K562 (cell line): ENCODE data around the gene C12orf54. TPM values are rescaled to one million over a fixed set of nuclear protein-coding genes. Genes with fewer than 3 reads are reported as not detected.

Experiments
- ARHGAP35 ChIP-seq: fragments of 450-650 bp; IDR thresholded peaks from 2 replicates; pipeline ENCODE4 v1.6.1; 2018; ENCODE audit not compliant: partially characterized antibody
- EZH2 ChIP-seq: IDR thresholded peaks from 2 replicates; pipeline ENCODE4 v1.6.1; 2012; ENCODE audit warnings: low read depth, mild to moderate bottlenecking, inconsistent platforms, low read length, borderline replicate concordance
- FIP1L1 ChIP-seq: fragments of 200-400 bp; formaldehyde crosslinking; IDR thresholded peaks from 2 replicates; pipeline ENCODE4 v1.6.1; 2018; ENCODE audit warnings: mild to moderate bottlenecking, low read depth, low read length; ENCODE audit not compliant: poor library complexity, severe bottlenecking
- HMGN3 ChIP-seq: IDR thresholded peaks from 2 replicates; pipeline ENCODE4 v1.6.1; 2011; ENCODE audit warnings: borderline replicate concordance, low read depth, mild to moderate bottlenecking, mixed read lengths, low read length; ENCODE audit not compliant: insufficient read length; ENCODE audit errors: extremely low read depth
- HOXB6 ChIP-seq: fragments of 250-450 bp; sonication (Bioruptor Pico); IDR thresholded peaks from 2 replicates; pipeline ENCODE4 v1.5.1; 2022; ENCODE audit warnings: mild to moderate bottlenecking, borderline replicate concordance
- KAT8 ChIP-seq: fragments of 450-650 bp; IDR thresholded peaks from 2 replicates; pipeline ENCODE4 v1.6.1; 2016; ENCODE audit warnings: low read depth, mild to moderate bottlenecking
- KLF16 ChIP-seq: IDR thresholded peaks from 2 replicates; pipeline ENCODE4 v1.6.1; 2016; ENCODE audit warnings: antibody characterized with exemption
- KLF6 ChIP-seq: fragments of 250-450 bp; sonication (Bioruptor Pico); IDR thresholded peaks from 2 replicates; pipeline ENCODE4 v1.4.0; 2020; ENCODE audit warnings: mild to moderate bottlenecking, moderate library complexity, borderline replicate concordance
- MEIS2 ChIP-seq: fragments of 450-650 bp; IDR thresholded peaks from 2 replicates; pipeline ENCODE4 v1.6.1; 2014; ENCODE audit warnings: mild to moderate bottlenecking; ENCODE audit not compliant: partially characterized antibody
- PCBP1 ChIP-seq: fragments of 200-400 bp; formaldehyde crosslinking; IDR thresholded peaks from 2 replicates; pipeline ENCODE4 v1.6.1; 2018; ENCODE audit warnings: mild to moderate bottlenecking, low read depth, low read length; ENCODE audit not compliant: poor library complexity, severe bottlenecking
- SIX5 ChIP-seq, 2 experiments: IDR thresholded peaks; 2 replicates each; pipeline ENCODE4 v1.6.1; 2011; ENCODE audit warnings: low read length in 2 of 2, borderline replicate concordance in 1 of 2, low read depth in 1 of 2, mild to moderate bottlenecking in 1 of 2, moderate library complexity in 1 of 2; ENCODE audit not compliant: insufficient read depth in 1 of 2
- SMC3 ChIP-seq: conservative IDR thresholded peaks from 2 replicates; pipeline ENCODE4 v1.6.1; 2011; ENCODE audit warnings: low read depth, low read length, improper control_type of control experiment; ENCODE audit not compliant: insufficient read depth
- TFAM ChIP-seq: fragments of 250-450 bp; sonication (Bioruptor Pico); conservative IDR thresholded peaks from 2 replicates; pipeline ENCODE4 v1.5.0; 2021; ENCODE audit warnings: mild to moderate bottlenecking, moderate library complexity
- TSC22D4 ChIP-seq: fragments of 450-650 bp; IDR thresholded peaks from 2 replicates; pipeline ENCODE4 v1.6.1; 2016; ENCODE audit warnings: missing genetic modification characterization, missing biosample characterization, control low read depth
- ZBTB17 ChIP-seq: fragments of 450-650 bp; formaldehyde crosslinking; IDR thresholded peaks from 2 replicates; pipeline ENCODE4 v1.4.0; 2020; ENCODE audit warnings: mild to moderate bottlenecking
- ZFP36 ChIP-seq: fragments of 150-350 bp; IDR thresholded peaks from 2 replicates; pipeline ENCODE4 v1.6.1; 2018; ENCODE audit warnings: low read length, low read depth; ENCODE audit not compliant: partially characterized antibody
- ZNF561 ChIP-seq: fragments of 450-650 bp; formaldehyde crosslinking; conservative IDR thresholded peaks from 2 replicates; pipeline ENCODE4 v1.4.0; 2020; ENCODE audit warnings: mild to moderate bottlenecking, moderate library complexity
- ZNF695 ChIP-seq: fragments of 450-650 bp; formaldehyde crosslinking; IDR thresholded peaks from 2 replicates; pipeline ENCODE4 v1.4.0; 2020; ENCODE audit warnings: mild to moderate bottlenecking, moderate library complexity
- ZNF77 ChIP-seq: fragments of 250-450 bp; sonication (Bioruptor Pico); IDR thresholded peaks from 2 replicates; pipeline ENCODE4 v1.5.0; 2020
- ZNF778 ChIP-seq: fragments of 450-650 bp; formaldehyde crosslinking; IDR thresholded peaks from 2 replicates; pipeline ENCODE4 v1.4.0; 2020; ENCODE audit warnings: mild to moderate bottlenecking, moderate library complexity
- polyA plus RNA-seq, 8 experiments: library from polyadenylated mRNA; depleted of rRNA in 4 of 8; stranded (reverse) in 5 of 8; unstranded in 3 of 8; fragments of >200 nt; fragmentation: Nextera tagmentation in 2 of 8; fragmentation: Illumina TruSeq in 1 of 8; extraction: Ambion mirVana in 2 of 8; extraction: Trizol in 1 of 8; gene quantifications; 2 replicates each; pipeline versions ENCODE4 v1.2.1 to v1.2.3, GENCODE V29; 2011 to 2014; ENCODE audit warnings: inconsistent platforms in 1 of 8, missing spikeins in 1 of 8
- total RNA-seq, 7 experiments: library from RNA; depleted of rRNA in 6 of 7; stranded (reverse); fragments of >200 nt in 6 of 7; fragmentation: Illumina TruSeq in 2 of 7; extraction: Trizol in 2 of 7; gene quantifications; 2 replicates each; pipeline versions ENCODE4 v1.2.1 to v1.2.3, GENCODE V29; 2011 to 2021; ENCODE audit warnings: low replicate concordance in 1 of 7
- TF ChIP-seq, protein P1 (sequence below): fragments of 250-450 bp; sonication (Bioruptor Pico); IDR thresholded peaks from 2 replicates; pipeline ENCODE4 v1.8.0; 2021; ENCODE audit warnings: moderate library complexity, mild to moderate bottlenecking, inconsistent platforms
- TF ChIP-seq, protein P2 (sequence below): fragments of 450-650 bp; IDR thresholded peaks from 2 replicates; pipeline ENCODE4 v1.6.1; 2016; ENCODE audit warnings: missing biosample characterization, missing genetic modification characterization
- TF ChIP-seq, protein P3 (sequence below), 2 experiments: fragments of 150-350 bp in 1 of 2; IDR thresholded peaks; 2 replicates each; pipeline ENCODE4 v1.6.1; 2012 to 2016; ENCODE audit warnings: low read depth in 2 of 2, low read length in 2 of 2, mild to moderate bottlenecking in 1 of 2, moderate library complexity in 1 of 2
- TF ChIP-seq, protein P4 (sequence below): fragments of 250-450 bp; sonication (Bioruptor Pico); IDR thresholded peaks from 2 replicates; pipeline ENCODE4 v1.5.1; 2021; ENCODE audit warnings: mild to moderate bottlenecking

C12orf54 gene
- total and polyA plus RNA-seq, 9 of the 15 experiments (the other 6 are each of a cell fraction or from before 2014, with no cell fraction given): not detected

DNA sequence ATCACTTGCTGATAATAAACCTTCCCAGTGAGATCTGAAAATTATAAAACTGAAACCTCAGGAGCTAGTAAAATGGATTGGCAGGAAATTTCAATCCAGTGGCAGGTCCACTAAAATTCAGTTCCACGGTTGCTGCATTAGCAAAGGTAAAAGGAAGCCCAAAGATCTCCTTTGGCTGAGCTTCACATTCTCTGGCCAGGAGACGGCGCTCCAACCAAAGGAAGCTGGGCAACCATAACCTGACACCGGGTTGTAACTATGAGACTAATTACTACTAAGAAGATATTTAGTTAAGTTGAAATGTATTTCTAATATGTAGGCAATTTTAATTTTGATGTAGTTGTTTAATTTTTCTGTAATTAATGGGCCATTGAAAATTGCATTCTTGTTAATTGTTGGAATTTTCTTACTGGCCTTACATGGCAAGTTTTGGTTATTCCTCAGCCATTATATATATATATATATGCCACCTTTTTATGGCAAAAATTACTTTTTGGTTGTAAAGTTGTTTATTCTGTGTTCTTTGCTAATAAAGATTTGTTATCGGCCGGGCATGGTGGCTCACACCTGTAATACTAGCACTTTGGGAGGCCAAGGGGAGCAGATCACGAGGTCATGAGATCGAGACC, 60.1 kb downstream of the C12orf54 start (continued):
- TF ChIP-seq ZNF561 (CRISPR knock-in tag): no peak
- TF ChIP-seq HOXB6 (CRISPR knock-in tag): no peak
- no peak for TF ChIP-seq EZH2
- no peak for TF ChIP-seq SIX5 (IDR thresholded peaks at IDR 0.05; ENCODE audit: borderline replicate concordance in 1 of 2, insufficient read depth in 1 of 2, low read depth in 1 of 2, low read length in 2 of 2)
- TF ChIP-seq KLF6 (CRISPR knock-in tag): no peak
- no peak for TF ChIP-seq ZNF695
- TF ChIP-seq KAT8: no peak
- TF ChIP-seq, protein P1, sequence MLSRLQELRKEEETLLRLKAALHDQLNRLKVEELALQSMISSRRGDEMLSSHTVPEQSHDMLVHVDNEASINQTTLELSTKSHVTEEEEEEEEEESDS (CRISPR knock-in tag): no peak
- TF ChIP-seq ZBTB17 (CRISPR knock-in tag): no peak
- TF ChIP-seq FIP1L1: no peak
- TF ChIP-seq PCBP1: no peak
- TF ChIP-seq, protein P2, sequence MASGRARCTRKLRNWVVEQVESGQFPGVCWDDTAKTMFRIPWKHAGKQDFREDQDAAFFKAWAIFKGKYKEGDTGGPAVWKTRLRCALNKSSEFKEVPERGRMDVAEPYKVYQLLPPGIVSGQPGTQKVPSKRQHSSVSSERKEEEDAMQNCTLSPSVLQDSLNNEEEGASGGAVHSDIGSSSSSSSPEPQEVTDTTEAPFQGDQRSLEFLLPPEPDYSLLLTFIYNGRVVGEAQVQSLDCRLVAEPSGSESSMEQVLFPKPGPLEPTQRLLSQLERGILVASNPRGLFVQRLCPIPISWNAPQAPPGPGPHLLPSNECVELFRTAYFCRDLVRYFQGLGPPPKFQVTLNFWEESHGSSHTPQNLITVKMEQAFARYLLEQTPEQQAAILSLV: no peak
- TF ChIP-seq TSC22D4: no peak
- TF ChIP-seq, protein P3, sequence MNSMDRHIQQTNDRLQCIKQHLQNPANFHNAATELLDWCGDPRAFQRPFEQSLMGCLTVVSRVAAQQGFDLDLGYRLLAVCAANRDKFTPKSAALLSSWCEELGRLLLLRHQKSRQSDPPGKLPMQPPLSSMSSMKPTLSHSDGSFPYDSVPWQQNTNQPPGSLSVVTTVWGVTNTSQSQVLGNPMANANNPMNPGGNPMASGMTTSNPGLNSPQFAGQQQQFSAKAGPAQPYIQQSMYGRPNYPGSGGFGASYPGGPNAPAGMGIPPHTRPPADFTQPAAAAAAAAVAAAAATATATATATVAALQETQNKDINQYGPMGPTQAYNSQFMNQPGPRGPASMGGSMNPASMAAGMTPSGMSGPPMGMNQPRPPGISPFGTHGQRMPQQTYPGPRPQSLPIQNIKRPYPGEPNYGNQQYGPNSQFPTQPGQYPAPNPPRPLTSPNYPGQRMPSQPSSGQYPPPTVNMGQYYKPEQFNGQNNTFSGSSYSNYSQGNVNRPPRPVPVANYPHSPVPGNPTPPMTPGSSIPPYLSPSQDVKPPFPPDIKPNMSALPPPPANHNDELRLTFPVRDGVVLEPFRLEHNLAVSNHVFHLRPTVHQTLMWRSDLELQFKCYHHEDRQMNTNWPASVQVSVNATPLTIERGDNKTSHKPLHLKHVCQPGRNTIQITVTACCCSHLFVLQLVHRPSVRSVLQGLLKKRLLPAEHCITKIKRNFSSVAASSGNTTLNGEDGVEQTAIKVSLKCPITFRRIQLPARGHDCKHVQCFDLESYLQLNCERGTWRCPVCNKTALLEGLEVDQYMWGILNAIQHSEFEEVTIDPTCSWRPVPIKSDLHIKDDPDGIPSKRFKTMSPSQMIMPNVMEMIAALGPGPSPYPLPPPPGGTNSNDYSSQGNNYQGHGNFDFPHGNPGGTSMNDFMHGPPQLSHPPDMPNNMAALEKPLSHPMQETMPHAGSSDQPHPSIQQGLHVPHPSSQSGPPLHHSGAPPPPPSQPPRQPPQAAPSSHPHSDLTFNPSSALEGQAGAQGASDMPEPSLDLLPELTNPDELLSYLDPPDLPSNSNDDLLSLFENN (IDR thresholded peaks at IDR 0.05; ENCODE audit: low read depth in 2 of 2, low read length in 2 of 2): no peak
- no peak for TF ChIP-seq ZNF778
- no peak for TF ChIP-seq ZFP36
- no peak for TF ChIP-seq ZNF77 (CRISPR knock-in tag)
- TF ChIP-seq, protein P4, sequence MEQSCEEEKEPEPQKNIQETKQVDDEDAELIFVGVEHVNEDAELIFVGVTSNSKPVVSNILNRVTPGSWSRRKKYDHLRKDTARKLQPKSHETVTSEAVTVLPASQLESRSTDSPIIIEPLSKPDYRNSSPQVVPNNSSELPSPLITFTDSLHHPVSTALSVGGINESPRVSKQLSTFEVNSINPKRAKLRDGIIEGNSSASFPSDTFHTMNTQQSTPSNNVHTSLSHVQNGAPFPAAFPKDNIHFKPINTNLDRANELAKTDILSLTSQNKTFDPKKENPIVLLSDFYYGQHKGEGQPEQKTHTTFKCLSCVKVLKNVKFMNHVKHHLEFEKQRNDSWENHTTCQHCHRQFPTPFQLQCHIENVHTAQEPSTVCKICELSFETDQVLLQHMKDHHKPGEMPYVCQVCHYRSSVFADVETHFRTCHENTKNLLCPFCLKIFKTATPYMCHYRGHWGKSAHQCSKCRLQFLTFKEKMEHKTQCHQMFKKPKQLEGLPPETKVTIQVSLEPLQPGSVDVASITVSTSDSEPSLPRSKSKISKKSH: no peak
- TF ChIP-seq TFAM: no peak
- no peak for TF ChIP-seq ARHGAP35
- TF ChIP-seq MEIS2: no peak
- peak; percentile 97 for TF ChIP-seq SMC3
- no peak for TF ChIP-seq HMGN3
- TF ChIP-seq KLF16: 0 out of 2 replicates have a peak, but pooled peaks have one; percentile 22
